LHCN-M2 (cell line): Measurements from ENCODE around the gene KANSL1. TPM values are rescaled to one million over a fixed set of nuclear protein-coding genes. Genes with fewer than 3 reads are reported as not detected.
A peak's percentile ranks its signal among the peaks of the same experiment; 100 is the strongest.

Experiments
- DNase-seq: peaks from one replicate; pipeline ENCODE4 v3.0.0-alpha.2; 2012; ENCODE audit warnings: low read depth
- total RNA-seq: library from RNA; depleted of rRNA; stranded (reverse); fragments of >200 nt; gene quantifications from 2 replicates; pipeline ENCODE4 v1.2.3, GENCODE V29; 2014

KANSL1 gene
- total RNA-seq, 1 experiment from 2014 or later: 26.3 TPM

DNA sequence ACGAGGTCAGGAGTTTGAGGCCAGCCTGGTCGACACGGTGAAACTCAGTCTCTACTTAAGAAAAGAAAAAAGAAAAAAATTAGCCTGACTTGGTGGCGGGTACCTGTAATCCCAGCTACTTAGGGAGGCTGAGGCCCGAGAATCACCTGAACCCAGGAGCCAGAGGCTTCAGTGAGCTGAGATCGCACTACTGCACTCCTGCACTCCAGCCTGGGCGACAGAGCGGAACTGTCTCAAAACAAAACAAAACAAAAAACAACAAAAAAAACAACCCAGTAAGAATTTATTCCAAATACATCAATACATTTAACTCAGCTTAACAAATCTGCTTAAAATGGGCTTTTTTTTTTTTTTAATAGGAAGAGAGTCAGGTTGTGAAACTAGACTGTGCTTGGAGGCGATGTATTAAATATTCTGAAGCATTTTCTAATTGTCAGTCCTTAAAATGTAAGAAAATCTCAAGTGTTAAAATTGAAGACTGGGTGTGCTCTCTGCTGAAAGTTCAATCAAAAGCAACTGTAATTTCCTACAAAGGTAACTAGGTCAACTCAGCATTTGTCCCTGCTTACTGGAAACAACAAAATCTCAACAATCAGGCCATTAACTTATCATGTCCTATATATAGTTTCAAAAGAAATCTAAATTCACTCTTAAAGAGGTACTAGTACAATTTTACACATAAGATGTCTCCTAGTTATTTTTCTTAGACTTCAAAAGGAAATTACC, 23.2 kb downstream of the KANSL1 start:
- DNase-seq: no peak

GRCh38 chr17:46167826-46168569, 25.2 kb downstream of the KANSL1 start:
- peak; percentile 39 for DNase-seq

GRCh38 chr17:46167267-46167666, 26.0 kb downstream of the KANSL1 start:
- no peak for DNase-seq

- DNase-seq: no peak
Observed at GRCh38 chr17:46166692-46167249, 26.5 kb downstream of the KANSL1 start.

DNA sequence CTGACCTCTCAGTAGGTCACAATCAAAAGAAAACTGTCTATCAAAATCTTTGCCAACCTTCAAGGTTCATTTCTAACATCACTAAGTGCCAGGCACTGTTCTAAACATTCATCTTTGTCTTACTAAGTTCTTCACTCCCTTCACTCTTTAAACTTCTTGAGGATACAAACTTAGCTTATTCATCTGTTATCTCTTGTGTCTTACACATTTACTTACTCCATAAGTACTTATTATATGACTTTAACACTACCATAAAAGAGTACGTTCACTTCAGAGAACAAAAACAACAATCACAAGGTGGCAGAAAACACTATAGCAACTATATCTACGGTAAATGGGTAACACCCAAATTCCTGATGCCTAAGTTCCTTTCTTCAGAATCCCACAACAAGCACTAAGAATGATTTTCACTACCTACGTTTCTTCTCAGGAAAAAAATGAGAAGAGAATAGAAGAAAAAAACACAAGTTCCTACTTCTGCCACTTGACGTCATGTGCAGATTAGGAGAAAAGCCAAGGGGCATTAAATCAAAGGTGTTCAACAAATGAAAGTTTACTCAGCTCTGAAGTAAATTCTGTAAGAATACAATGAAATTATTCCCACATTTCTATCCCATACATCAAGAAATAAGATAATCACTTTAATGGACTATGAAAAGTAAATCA, 29.2 kb downstream of the KANSL1 start:
- DNase-seq: no peak

DNA sequence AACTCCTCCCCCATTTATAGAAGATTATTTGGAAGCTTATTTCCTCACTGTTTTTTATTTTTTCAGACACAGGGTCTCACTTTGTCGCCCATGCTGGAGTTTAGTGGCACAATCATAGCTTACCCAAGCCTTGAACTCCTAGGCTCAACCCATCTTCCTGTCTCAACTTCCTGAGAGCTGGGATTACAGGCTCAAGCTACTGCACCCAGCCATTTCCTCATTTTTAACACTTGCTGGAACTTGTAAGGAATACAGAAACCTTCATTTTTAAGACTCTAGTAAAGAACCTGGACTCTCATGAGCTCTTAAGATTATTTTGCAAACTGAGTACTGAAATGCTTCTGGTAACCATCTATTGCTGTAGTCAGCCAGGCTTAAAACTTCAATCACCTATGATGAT, 29.9 kb downstream of the KANSL1 start:
- no peak for DNase-seq

DNA sequence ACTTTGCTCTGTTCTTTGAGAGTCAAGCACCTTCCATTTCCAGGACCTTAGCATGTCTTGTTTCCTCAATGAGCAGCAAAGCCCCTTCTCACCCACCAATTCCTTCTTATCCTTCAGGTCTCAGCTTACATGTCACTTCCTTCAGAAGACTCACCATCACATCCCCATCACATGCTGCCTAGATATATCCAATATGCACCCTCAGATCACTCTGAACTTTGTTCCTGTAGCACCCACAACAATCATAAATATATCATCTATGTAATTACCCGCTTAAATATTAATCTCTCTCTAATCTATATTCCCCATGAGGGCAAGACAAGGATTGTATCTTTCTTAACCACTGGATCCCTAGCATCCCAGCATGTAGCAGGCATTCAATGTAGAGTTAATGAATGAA, 30.4 kb downstream of the KANSL1 start:
- DNase-seq: no peak

- DNase-seq: no peak
Observed at GRCh38 chr17:46160169-46160568, 33.1 kb downstream of the KANSL1 start.

- peak; percentile 50 for DNase-seq
Observed at GRCh38 chr17:46159686-46160085, 33.5 kb downstream of the KANSL1 start.

DNA sequence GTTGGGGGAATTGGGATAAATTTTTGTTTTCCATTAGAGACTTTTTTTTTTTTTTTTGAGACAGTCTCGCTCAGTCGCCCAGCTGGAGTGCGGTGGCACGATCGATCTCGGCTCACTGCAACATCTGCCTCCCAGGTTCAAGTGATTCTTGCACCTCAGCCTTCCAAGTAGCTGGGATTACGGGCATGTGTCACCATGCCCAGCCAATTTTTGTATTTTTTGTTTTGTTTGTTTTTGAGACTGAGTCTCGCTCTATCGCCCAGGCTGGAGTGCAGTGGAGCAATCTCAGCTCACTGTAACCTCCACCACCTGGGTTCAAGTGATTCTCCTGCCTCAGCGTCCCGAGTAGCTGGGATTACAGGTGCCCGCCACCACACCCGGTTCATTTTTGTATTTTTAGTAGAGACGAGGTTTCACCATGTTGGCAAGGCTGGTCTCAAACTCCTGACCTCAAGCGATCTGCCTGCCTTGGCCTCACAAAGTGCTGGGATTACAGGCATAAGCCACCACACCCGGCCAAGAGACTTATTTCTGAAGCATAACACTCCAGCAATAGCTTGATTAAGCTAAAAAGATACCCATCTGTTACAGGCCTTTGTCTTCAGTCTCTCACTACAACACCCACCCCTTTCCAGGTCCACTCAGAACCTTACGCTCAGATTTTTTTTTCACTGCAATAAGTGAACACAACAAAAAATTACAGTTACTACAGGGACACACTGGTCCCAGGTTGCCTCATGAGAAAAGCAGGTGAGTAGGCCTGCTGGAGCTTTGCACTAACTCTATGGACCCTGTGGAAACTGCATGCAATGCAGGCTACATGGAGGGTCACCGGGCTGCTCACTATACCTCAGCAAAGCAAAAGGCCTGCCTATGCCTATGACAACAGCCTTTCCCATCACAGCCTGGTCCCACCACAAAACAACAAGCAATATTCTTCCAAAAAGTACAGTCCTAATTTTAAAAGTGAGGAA, 34.6 kb downstream of the KANSL1 start:
- DNase-seq: no peak

DNA sequence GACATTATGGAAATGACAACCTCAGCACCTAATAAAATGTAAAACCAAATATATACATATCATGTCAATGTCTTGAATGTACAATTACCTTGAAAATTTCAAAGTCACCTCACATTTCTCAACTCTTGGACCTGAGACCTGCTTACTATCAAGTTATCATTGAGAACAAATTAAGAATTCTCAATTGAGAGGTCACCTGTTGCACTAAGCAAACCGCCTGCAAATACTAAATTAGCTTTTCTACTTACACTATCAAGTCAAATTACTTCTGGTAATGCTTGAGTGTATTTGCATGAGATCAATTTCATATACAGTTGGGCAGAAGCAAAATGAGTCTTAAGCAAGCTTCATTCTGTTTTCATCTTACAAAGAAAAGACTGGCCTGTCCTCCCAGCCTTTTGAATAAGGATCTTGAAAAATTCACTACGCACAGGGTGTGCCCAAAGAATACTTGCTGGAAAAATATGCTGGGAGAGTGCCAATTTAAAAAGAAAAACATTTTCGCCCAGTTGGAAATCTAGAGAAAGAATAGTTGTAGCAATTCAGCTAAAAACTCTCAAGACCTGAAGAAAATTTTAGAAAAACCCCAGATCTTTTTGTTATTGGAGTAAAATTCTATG, 35.7 kb downstream of the KANSL1 start:
- peak; percentile 31 for DNase-seq

DNA sequence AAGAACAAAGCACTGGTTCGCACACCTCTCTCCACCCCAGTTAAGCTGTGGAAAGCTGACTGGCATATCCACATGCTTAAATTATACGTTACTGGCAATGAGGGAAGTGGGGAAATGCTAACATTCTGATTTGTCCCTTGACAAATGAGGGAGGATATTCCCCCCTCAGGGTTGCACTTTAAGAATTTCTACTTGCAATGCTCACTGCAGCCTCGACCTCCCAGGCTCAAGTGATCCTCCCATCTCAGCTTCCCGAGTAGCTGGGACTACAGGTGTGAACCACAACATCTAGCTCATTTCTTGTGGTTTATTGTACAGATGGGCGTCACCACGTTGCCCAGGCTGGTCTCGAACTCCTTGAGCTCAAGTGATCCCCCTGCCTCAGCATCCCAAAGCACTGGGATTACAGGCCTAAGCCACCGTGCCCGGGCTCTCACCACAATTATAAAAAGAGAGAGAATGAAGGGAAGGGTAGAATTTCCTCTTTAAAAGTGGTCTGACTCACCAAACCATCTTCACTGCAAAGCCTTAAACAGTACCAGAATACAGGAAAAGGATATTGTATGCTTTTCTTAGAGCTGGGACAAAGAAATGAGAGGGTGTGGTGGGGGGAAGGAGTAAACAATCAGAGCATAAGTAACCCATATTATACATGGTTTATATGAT, 38.9 kb downstream of the KANSL1 start:
- peak; percentile 75 for DNase-seq

GRCh38 chr17:46152423-46152822, 40.8 kb downstream of the KANSL1 start:
- DNase-seq: no peak

DNA sequence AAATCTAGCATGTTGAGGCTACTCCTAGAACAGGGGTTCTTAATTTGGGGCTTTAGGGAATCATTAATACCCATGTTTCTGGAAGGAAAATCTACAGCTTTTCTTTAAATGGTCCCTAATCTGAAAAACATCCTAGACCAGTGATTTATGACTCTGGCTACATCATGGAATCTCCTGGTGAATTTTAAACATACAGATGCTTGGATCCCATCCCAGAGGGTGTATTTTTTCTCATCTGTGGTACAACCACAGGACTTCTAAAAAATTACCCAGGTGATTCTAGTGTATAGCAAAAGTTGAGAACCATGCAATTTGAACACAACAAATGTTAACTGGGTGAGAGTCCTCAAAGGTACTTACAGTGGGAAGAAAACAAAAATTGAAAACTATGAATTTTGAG, 41.5 kb downstream of the KANSL1 start:
- DNase-seq: no peak

- no peak for DNase-seq
Observed at GRCh38 chr17:46150216-46150963, 42.8 kb downstream of the KANSL1 start.

- no peak for DNase-seq
Observed at GRCh38 chr17:46148247-46148646, 45.0 kb downstream of the KANSL1 start.

DNA sequence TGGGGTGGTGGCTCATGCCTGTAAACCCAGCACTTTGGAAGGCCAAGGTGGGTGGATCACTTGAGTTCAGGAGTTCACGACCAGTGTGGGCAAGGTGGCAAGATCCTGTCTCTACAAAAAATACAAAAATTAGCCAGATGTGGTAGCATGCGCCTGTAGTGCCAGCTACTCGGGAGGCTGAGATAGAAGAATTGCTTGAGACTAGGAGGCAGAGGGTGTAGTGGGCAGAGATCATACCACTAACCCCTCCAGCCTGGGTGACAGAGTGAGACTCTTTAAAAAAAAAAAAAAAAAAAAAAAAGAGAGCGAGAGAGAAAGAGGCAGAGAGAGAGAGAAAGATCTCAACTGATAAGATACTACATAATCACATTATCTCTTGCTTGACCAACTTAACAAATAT, 45.9 kb downstream of the KANSL1 start:
- DNase-seq: no peak

GRCh38 chr17:46144246-46144645, 49.0 kb downstream of the KANSL1 start:
- no peak for DNase-seq

GRCh38 chr17:46143827-46144236, 49.4 kb downstream of the KANSL1 start:
- DNase-seq: no peak
